OCI-LY1 (cell line): ENCODE data around the gene PHOX2B.

Experiments
- H2AFZ ChIP-seq: fragments of 200-600 bp; sonication (generic), shearing (Covaris generic); 2 replicates; pipeline ENCODE4 v1.6.0; 2014; ENCODE audit warnings: antibody characterized with exemption, mild to moderate bottlenecking, low read length
- H3F3A ChIP-seq: fragments of 200-600 bp; sonication (generic), shearing (Covaris generic); 2 replicates; pipeline ENCODE4 v1.6.0; 2014; ENCODE audit warnings: mild to moderate bottlenecking, antibody characterized with exemption, low read length, moderate library complexity; ENCODE audit not compliant: insufficient read depth
- H3K27ac ChIP-seq: fragments of 200-600 bp; sonication (generic); 2 replicates; pipeline ENCODE4 v1.5.1; 2014; ENCODE audit warnings: low read length, mixed run types, mild to moderate bottlenecking, low read depth; ENCODE audit not compliant: poor library complexity, severe bottlenecking
- H3K27me3 ChIP-seq: fragments of 200-600 bp; sonication (generic); 2 replicates; pipeline ENCODE4 v1.6.0; 2014; ENCODE audit warnings: antibody characterized with exemption, mild to moderate bottlenecking, low read length, moderate library complexity; ENCODE audit not compliant: insufficient read depth
- H3K36me3 ChIP-seq: fragments of 200-600 bp; sonication (generic); 2 replicates; pipeline ENCODE4 v1.6.1; 2014; ENCODE audit warnings: mild to moderate bottlenecking, antibody characterized with exemption, low read length, moderate library complexity, mixed read lengths; ENCODE audit not compliant: insufficient read depth
- H3K4me1 ChIP-seq: fragments of 200-600 bp; sonication (generic); 2 replicates; pipeline ENCODE4 v1.5.1; 2014; ENCODE audit warnings: mild to moderate bottlenecking, low read length, moderate library complexity; ENCODE audit not compliant: insufficient read depth, severe bottlenecking
- H3K4me2 ChIP-seq: fragments of 200-600 bp; sonication (generic), shearing (Covaris generic); 2 replicates; pipeline ENCODE4 v1.6.1; 2014; ENCODE audit warnings: low read length
- H3K4me3 ChIP-seq: fragments of 200-600 bp; sonication (generic); 2 replicates; pipeline ENCODE4 v1.5.1; 2014; ENCODE audit warnings: low read length, low read depth, mild to moderate bottlenecking, mixed read lengths; ENCODE audit not compliant: poor library complexity, severe bottlenecking
- H3K79me2 ChIP-seq: fragments of 200-600 bp; shearing (Covaris generic); 2 replicates; pipeline ENCODE4 v1.6.1; 2016; ENCODE audit warnings: mixed run types, low read length, mixed read lengths; ENCODE audit not compliant: insufficient read depth
- H3K9ac ChIP-seq: fragments of 200-600 bp; sonication (generic), shearing (Covaris generic); 2 replicates; pipeline ENCODE4 v1.6.1; 2014; ENCODE audit warnings: mild to moderate bottlenecking, low read length, mixed read lengths
- H3K9me2 ChIP-seq: fragments of 200-600 bp; sonication (generic), shearing (Covaris generic); 2 replicates; pipeline ENCODE4 v1.6.1; 2014; ENCODE audit warnings: low read depth, mild to moderate bottlenecking, low read length, mixed read lengths
- H3K9me3 ChIP-seq: fragments of 200-600 bp; shearing (Covaris generic); 2 replicates; pipeline ENCODE4 v1.6.1; 2014; ENCODE audit warnings: low read length, mixed read lengths
- H4K20me1 ChIP-seq: fragments of 200-600 bp; sonication (generic), shearing (Covaris generic); 2 replicates; pipeline ENCODE4 v1.6.0; 2016; ENCODE audit warnings: mild to moderate bottlenecking, low read length; ENCODE audit not compliant: insufficient read depth
- CTCF ChIP-seq: fragments of 200-600 bp; sonication (generic), shearing (Covaris generic); IDR thresholded peaks from 2 replicates; pipeline ENCODE4 v1.5.1; 2017; ENCODE audit warnings: mild to moderate bottlenecking, antibody characterized with exemption, low read length, moderate library complexity, mixed read lengths
- EZH2 ChIP-seq: fragments of 200-600 bp; sonication (generic), shearing (Covaris generic); IDR thresholded peaks from 2 replicates; pipeline ENCODE4 v1.8.0; 2017; ENCODE audit warnings: borderline replicate concordance, mixed run types, mild to moderate bottlenecking, antibody characterized with exemption, low read length, moderate library complexity, mixed read lengths

The PHOX2B gene

DNA sequence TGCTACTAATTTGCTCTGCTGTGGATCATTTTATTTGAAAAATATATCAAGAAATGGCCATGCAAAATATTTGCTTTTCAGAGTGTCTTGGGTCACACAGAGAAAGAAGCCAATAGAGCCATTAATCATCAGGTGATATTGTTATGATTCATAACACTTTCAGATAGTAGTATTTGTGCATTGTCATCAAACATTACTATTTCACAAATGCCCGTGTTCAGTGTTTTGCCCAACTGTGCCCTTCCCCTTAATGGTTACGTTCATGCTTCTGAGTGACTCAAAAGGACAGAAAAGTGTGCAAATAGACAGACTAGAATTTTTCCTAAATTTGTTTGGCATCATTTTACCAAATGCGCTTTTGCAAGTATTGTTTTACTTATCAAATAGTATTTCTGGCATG lies 46.5 kb downstream of the PHOX2B start:
- TF ChIP-seq CTCF = no peak
- Histone ChIP-seq H3K9me2 (no peaks in the 10 kb centered on the region), H3K79me2 (no peaks in the 10 kb centered on the region), H3K9ac (no peak overlapping the region), H3K4me2 (no peak overlapping the region), H3K27ac (no peak overlapping the region), H3K36me3 (no peaks in the 10 kb centered on the region), H3K27me3 (no peaks in the 10 kb centered on the region), H2AFZ (no peak overlapping the region), H4K20me1 (no peaks in the 10 kb centered on the region), H3K9me3 (no peaks in the 10 kb centered on the region), H3K4me3 (no peak overlapping the region), H3K4me1 (no peaks in the 10 kb centered on the region), H3F3A (no peaks in the 10 kb centered on the region)

DNA sequence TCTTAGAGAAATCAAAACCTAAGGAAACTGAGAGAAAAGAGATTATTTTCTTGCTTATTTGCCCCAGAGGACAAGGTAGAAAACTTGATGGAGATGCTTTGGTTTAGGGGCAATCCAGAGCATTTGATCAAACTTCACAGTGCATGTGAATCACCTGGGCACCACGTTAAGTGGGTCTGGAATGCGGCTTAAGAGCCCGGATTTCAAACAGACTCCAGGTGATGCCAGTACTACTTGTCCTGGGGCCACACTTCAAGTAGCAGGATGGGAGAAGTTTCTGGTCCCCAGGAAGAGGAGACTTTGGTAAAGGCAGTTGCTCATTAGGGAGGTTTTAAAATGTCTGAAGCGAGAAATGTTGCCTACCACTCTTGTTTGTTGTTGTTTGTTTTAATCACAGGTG lies 51.8 kb downstream of the PHOX2B start:
- H3K9ac ChIP-seq = no peak overlapping the region
- no peaks in the 10 kb centered on the region for H3K27me3 ChIP-seq
- no peaks in the 10 kb centered on the region for H3K36me3 ChIP-seq
- H4K20me1 ChIP-seq = no peaks in the 10 kb centered on the region
- H3K9me3 ChIP-seq = no peaks in the 10 kb centered on the region
- H3K4me1 ChIP-seq = no peaks in the 10 kb centered on the region
- H3F3A ChIP-seq = no peaks in the 10 kb centered on the region
- no peaks in the 10 kb centered on the region for H3K9me2 ChIP-seq
- TF ChIP-seq EZH2 (no peak), CTCF (no peak)
- no peaks in the 10 kb centered on the region for H3K79me2 ChIP-seq
- no peak overlapping the region for H3K27ac ChIP-seq
- H3K4me3 ChIP-seq = no peak overlapping the region
- no peak overlapping the region for H3K4me2 ChIP-seq
- no peak overlapping the region for H2AFZ ChIP-seq

DNA sequence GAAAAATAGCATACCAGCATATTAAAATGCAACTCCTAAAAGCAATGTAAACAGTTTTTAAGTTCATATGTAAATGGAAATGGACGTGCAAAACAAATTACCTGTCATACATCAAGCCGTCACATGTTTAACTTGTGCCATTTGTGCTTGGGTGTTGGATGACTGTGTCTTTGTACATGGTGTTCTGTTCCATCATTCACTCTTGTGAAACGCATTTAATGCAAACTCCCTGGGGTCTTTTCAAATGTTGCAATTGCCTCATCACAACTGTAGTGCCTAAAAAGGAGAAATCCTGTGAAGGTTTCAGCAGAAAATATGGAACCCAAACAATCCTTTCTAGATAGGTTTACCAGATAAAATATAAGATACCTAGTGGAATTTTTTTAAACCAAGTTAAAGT lies 52.4 kb downstream of the PHOX2B start:
- Histone ChIP-seq H3K4me1 (no peaks in the 10 kb centered on the region), H4K20me1 (no peaks in the 10 kb centered on the region), H3F3A (no peaks in the 10 kb centered on the region), H3K36me3 (no peaks in the 10 kb centered on the region), H2AFZ (no peak overlapping the region), H3K79me2 (no peaks in the 10 kb centered on the region), H3K27me3 (no peaks in the 10 kb centered on the region), H3K4me2 (no peak overlapping the region), H3K27ac (no peak overlapping the region), H3K9ac (no peak overlapping the region), H3K4me3 (no peak overlapping the region), H3K9me3 (no peaks in the 10 kb centered on the region), H3K9me2 (no peaks in the 10 kb centered on the region)
- TF ChIP-seq EZH2 (no peak), CTCF (no peak)
